Urothelium cell line (cell line): Measurements from ENCODE around the gene RASL10B.

Experiments used
- DNase-seq: peaks from one replicate; pipeline ENCODE4 v3.0.0; 2011; ENCODE audit warnings: low spot score, mixed read lengths
- FAIRE-seq: peaks from 2 replicates; lab custom pipeline; 2011; peaks lifted over from hg19 to GRCh38; lab: Jason Lieb, UNC

The RASL10B gene

DNA sequence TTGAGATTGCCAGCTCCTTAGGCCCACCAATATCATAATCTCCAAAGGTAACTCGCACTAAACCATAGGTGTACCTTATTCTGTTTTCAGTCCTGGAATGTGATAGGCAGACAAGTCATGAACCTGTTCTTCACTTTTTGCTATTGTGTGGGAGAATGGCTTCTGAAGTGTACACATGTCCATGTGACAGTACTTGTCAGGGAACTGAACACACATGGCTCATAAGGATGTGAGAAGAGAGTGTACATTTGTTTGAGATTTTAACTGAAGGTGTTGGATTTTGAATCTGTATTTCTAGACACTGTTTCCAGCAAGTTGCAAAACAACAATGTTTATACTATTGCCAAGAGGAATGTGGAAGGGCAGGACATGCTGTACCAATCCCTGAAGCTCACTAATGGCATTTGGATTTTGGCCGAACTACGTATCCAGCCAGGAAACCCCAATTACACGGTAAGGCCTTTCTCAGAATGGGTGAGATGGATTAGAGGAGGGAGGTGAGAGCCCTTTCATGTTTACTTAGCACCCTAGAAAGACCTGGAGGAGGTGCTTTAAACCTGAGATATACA, 14.5 kb upstream of the RASL10B start:
- DNase-seq = no peak
- no peak for FAIRE-seq

DNA sequence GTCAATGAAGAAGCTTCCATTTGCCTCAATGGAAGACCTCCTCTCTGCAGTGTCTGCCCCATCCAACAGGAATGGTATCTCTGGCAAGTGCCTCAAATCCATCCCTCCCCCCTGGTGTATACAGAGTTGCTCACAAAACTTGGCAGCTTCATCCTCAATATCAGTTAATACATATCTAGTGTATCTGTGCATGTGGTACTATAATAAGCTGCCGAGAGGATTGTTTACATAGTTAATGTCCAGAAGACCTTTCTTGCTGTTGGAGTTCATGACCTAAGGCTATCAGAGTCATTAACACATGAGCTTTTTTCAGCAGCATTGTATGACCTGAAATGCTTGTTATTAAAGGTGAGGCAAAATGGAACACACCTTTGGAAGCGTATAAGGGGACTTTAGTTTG, 14.0 kb upstream of the RASL10B start:
- DNase-seq (no peak), FAIRE-seq (no peak)

DNA sequence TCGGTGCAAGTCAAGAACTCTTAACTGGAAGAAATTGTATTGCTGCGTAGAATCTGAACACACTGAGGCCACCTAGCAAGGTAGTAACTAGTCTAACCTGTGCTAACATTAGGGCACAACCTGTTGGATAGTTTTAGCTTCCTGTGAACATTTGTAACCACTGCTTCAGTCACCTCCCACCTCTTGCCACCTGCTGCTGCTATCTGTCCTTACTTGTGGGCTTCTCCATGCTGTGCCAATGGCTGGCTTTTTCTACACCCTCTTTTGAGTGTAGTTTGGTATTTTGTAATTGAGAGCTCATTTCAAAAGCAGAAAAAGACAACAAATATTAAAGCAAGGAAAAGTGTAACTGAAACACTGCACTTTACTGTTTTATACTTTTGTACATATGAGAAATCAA, 7.7 kb upstream of the RASL10B start:
- FAIRE-seq = no peak

DNA sequence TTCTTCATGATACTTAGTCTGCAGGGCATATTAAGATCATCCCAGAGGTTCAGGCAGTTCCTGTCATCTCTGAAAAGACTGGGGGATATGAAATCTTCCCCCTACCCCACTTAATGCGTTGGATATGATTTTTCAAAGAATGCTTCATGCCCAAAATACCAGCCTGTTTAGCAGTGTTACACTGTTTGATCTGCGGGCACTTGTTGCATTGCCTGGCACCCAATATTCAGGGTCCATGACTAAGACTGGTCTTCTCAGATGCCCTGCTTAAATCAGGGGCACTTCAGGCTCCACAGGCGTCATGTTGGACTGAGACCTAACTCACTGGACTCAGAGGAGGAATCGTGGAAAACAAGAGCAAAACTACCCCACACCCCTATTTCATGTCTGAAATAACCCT, 6.4 kb upstream of the RASL10B start:
- DNase-seq = no peak
- no peak for FAIRE-seq

More for the DNA sequence above, 7.7 kb upstream of the RASL10B start:
- DNase-seq = no peak

DNA sequence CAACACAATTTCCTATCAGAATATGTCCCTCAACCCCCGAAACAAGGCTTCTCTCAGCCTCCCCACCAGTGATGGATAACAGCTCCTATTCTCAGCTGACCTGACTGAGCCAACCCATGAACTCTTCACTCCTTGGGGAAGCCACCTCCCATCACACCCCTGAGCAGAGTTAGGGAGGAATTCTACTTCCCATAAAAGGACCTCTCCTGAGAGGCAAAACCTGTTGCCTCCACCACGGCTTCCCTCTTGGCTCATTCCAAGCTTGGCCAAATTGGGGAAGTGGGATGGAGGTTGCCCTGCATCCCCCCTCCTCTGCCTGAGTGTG, 5.7 kb upstream of the RASL10B start:
- DNase-seq (no peak), FAIRE-seq (no peak)

DNA sequence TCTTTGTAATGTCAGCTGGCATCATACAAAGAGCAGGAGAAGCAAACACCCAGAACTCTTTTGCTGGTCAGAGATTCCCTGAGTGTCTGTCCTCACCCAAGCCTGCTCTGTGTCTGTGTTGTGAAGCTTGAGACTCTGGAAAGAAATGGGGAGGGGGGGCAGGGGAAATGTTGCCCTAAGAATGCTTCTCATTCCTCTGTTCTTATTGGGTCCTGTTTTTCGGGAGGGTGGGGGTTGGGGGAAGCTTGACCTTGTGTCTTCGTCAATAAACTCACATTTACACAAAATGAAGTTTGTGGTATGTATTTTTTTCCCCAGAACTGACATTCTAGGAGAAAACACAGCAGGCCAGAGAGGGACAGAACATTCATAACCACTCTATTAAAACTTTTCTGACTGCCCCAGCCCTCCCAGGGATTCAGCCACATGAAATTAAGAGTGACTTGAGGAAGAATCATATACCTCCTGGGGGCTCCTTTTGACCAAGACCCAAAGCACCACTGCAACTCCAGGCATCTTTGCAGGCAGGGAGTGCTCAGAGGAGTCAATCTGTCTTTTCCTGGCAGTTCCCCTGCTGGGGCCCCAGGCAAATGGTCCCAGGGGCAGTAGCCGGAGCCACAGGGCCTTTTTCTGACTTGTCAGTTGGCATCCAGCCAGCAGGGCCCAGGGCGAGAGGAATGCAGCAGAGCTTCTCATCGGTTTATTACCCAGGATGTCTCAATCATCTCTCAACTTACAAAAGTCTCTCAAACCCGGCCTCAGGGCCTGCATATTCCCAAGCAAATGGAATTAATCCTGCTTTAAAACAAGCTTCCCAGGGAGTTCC, 5.1 kb upstream of the RASL10B start:
- DNase-seq (peak; percentile 71), FAIRE-seq (no peak)

DNA sequence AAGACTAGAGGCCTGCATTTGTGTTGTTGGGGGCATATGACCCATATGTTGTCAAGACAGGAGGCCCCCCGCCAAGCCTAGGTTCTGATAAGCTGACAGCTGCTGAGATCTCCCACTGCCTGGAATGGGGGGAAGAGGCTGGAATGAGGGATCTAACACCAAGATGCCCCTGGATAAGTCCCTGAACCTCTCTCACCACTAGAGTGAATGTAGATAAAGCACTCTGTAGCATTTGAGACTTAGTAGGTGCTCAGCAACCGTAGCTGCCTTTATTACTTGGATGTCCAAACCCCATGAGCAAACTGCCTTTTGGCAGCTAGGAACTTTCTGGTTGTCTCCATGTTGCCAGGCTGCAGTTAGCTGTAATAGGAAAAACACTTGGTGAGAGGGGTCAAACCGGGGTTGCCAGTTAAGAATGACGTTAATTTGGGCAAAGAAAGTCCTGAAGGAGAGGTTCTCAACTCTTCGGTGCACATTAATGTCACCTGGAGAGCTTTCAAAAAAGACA, 4.4 kb upstream of the RASL10B start:
- FAIRE-seq = no peak
- no peak for DNase-seq

DNA sequence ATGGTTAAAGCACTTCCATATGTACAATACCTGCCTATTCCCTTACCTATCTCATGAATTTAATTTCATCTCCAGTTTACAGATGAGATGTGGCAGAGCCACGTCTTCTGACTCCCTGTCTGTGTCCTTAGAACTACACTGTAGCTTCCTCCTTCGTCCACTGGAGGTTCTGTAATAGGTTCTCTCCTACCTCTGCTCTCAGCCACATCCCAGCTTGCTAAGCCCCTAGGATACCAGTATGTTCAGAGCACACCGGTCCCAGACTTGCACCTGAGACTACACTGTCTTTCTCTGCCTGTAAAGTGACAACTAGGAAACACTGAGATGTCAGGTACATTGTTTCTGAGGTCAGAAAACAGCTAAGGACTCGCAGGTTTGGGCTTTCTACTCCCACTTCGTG, 3.8 kb upstream of the RASL10B start:
- FAIRE-seq = no peak

DNA sequence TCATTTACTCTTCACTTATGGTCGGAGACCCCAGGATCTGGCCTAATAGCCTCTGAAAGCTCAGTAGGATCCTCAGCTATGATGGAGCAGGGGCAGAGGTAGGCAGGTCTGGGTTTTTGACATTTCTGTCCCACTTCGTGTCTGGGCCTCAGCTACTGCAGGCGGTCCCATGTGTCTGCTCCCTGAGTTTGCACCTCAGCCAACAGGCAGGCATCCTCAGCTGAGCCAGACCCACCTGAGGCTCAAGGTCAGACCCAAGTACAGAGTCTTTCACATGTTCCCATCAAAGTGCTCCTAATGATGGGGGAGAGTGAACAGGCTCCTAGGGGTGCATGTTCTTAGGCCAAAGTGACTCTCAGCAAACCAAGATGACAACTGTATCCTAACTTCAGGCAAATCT, 2.9 kb upstream of the RASL10B start:
- no peak for FAIRE-seq

More for the DNA sequence above, 3.8 kb upstream of the RASL10B start:
- no peak for DNase-seq

DNA sequence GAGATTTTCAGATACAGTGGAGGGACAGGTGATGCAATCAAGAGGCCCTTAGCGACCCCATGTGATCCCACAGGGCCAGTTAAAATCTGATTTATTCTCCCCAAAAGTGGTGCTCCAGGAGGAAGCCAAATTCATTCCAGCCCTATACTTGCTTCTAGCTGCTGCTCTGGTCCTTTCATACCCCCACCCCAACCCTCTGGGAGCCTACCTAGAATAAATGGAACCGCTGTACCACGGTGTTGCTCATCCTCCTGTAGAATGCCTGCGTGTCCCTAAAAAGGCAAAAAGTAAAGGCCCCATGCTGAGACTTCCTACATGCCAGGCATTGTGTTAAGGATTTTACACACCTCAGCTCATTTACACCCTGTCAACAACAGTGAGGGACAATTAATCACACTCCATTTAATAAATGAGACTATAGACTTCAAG, 2.0 kb upstream of the RASL10B start:
- FAIRE-seq = no peak

More for the DNA sequence above, 2.9 kb upstream of the RASL10B start:
- no peak for DNase-seq

DNA sequence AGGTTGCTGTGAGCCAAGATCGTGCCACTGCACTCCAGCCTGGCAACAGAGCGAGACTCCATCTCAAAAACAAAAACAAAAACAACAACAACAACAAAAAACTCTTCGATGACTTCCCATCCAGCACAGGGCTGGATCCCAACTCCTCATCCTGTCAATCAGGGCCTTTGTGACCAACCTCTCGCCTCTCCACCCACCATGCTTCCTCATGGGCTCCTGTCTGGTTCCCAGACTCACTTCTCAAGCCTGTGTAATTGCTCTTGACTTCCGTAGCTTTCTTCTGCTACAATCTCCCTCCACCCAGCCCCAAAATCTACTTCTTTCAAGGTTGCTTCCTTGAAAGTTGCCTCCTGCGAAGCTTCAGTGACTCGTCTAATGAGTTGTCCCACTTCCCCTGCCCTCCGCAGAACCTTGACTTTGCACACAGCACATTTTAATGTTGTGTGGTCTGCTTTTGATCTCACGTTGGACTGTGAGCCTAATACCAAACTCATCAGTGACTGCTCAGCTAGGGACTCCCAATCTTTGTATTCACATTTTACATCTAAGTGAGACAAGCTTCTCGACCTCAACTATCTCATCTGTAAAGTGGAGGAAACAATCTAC, 936 bp upstream of the RASL10B start:
- DNase-seq (no peak), FAIRE-seq (no peak)

More for the DNA sequence above, 2.0 kb upstream of the RASL10B start:
- DNase-seq = no peak

DNA sequence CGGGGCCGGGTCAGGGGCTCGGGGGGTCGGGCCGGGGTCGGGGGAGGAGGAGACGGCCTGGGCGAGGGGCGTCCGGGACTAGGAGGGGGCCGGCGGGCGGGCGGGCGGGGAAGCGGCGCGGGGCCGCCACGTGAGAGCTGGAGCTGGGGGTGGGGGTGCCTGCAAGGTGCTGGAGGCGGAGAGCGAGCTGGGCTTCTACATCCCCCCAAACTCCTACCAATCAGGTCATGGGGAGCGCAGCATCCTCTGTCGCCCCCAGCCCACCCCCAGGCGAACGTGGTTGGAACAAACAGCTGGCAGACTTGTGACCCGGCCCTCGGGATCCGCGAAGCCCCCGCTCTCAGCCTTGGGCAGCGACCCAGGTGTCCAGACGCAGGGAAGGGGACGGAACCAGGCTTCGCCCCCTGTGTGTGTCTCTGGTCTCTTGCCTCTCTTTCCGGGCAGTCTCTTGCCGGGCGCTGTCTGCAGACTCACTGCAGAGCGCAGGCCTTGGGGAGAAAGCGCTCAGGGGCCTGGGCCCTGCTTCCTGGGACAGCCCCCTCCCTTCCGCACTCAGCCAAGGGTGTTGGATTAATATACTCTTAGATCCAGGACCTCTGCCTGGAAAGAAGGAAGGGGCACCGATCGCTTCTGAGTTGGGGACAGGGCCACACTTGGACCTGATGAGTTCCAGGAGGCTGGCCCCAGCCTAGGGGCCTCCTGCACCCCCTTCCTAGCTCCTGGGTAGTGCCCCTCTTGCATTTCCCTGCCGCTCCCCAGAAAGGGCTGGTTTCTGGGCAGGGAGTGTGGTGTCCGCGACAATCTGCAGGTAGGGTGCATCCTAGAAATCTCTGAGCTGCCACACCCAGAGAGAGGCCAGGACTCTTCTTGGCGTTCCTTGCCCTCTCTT, 722 bp downstream of the RASL10B start:
- DNase-seq = peak; percentile 46
- FAIRE-seq = no peak

DNA sequence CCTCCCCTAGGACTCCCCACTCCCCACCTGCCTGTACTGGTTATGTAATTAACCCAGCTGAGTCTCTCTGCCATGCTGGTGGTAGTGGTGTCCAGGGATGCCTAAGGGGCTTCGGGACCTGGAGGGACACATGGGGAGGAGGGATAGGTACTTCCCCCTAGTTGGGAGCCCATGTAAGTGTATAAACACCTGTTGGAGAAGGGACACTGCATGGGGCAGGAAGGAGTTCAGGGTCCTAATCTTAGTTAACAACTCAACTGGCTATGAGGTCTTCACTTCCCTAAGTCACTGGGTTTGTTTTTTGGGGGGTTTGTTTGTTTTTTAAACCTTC, 1.3 kb downstream of the RASL10B start:
- no peak for FAIRE-seq
- no peak for DNase-seq

DNA sequence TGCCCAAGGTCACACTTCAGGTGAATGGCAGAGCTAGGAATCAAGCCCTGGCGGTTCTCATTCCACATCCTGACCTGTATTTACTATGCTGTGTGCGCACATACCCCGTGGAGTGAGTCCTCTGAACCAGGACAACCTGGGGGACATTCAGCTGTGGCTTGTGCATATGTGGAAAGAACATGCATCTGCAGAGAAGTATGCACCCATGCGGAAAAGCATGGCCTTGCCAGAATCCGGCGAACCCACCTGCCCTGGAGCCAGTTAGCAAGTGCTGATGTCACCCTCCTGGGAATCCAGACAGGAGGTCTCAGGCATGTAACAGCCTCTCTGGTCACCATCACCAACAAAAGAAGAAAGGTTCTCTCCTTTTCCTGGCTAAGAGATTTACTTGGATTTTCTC, 1.9 kb downstream of the RASL10B start:
- FAIRE-seq = no peak
- DNase-seq = no peak

DNA sequence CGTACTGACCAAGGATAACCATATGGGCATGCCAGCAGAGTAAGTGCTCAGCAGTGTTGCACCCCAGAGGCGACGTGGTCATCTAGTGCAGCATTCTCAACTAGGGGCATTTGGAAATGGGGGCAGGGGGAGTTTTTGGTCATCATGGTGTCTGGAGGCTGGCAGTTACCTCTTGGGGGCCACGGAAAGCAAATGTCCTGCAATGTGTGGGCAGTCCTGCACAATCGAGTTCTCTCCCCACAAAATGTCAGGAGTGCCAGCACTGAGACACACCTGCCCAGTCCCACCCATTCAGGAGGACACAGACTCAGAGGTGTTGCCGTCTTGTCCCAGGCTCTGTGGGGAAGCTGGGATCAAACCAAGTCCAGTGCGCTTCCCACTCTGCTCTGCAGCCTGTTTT, 3.0 kb downstream of the RASL10B start:
- FAIRE-seq (no peak), DNase-seq (no peak)

DNA sequence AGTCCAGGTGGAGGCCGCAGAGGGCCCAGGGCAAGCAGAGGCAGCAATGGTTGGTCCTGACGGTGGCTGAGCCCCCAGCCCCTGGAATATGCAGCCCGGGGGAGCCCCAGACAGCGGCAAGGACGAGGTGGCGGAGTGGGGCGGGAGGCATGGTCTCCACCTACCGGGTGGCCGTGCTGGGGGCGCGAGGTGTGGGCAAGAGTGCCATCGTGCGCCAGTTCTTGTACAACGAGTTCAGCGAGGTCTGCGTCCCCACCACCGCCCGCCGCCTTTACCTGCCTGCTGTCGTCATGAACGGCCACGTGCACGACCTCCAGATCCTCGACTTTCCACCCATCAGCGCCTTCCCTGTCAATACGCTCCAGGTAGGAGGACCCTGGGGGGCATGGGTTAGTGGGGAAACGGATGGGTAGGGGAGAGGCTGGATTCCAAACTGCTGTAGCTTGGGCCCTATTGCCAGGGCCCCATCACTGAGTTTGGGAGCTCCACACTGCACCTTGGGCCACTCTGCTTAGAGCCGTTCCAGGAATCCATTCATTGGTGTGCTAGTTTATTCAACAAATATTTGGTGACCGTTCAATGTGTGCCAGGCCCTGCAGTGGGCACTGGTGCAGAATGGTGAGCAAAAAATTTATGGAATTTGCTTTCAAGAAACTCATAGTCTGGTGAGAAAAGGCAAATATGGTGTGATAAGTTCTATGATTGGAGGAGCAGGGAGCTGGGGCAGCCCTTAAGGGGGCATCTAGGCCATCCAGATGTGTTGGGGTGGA, 3.8 kb downstream of the RASL10B start:
- FAIRE-seq (no peak), DNase-seq (no peak)

DNA sequence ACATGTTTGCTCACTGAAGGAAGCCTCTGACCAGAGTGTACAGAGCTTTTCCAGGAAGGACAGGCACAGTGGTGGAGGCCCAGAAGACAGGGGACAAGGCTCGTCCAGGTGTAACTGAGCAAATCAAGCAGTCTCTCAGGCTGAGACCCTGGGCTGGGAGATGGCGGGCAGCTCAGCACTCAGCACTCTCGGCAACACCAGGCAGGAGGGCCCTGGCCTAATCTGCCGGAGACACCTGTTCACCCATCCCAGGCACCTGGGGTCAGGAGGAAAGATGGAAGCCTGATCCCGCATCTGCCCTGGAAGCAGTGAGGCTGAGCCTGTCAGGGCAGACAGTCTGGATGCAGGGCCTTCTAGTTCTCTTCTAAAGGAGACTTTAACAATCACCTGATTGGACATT, 4.8 kb downstream of the RASL10B start:
- FAIRE-seq (no peak), DNase-seq (no peak)

DNA sequence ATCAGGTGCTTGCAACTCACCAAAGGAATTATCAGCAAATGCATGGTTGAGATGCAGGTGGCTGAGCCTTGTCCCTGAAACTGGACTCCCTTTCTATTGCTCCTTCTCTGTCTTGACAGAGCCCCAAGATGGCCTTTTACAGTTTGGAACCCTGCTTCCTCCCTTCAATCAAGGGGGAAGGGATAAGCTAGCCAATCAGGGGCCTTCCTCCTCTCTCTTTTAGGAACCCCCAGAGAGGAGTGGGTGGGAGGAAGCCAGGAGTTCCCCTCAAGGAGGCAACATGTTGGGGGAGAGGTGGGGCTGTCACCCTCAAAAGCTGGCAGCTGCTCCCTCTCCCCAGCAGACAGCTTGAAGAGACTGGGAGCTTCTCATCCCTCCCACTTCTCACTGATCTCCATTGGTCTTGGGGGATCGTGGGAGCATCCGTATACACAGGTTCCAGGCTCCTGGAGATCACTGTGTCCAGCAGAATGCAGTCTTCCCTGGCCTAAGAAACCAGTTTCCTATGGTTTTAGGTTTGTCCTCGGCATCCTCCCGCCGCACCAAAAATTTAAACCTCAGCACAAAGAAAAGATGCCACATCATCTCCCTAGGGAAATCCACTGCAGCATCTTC, 7.2 kb downstream of the RASL10B start:
- FAIRE-seq = no peak
- no peak for DNase-seq

DNA sequence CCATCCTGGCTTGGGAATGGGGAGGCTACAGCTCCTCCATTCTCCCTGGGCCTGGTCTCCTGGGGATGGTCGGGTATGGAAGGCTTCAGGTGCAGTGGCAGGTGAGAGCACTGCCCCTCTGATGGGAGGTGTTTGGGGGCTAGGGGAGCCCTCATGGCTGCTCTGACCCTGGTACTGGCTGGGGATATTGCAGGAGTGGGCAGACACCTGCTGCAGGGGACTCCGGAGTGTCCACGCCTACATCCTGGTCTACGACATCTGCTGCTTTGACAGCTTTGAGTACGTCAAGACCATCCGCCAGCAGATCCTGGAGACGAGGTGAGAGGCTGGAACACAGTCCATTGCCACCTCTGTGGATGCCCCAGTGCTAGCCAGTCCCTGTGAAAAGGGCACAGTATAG, 8.8 kb downstream of the RASL10B start:
- FAIRE-seq = no peak
- DNase-seq = no peak
